Stimulated activated CD8-positive, alpha-beta memory T cell treated with anti-CD3 and anti-CD28 coated beads, Interleukin-7, amount 100 ng/mL, for 4 hours (primary cell): ENCODE results near the gene PPIL6.

Source experiments
- DNase-seq, 2 donors: peaks; one replicate each; pipeline ENCODE4 v3.0.0-alpha.2; 2020; ENCODE audit warnings: low read depth in 2 of 2

PPIL6 gene

GRCh38 chr6:109363753-109364152 is 76.7 kb downstream of the PPIL6 start:
- no peak for DNase-seq

- DNase-seq = no peak
These were observed 78.1 kb downstream of the PPIL6 start for GRCh38 chr6:109362102-109362884.

GRCh38 chr6:109360791-109361190 is 79.6 kb downstream of the PPIL6 start:
- DNase-seq = no peak

GRCh38 chr6:109360281-109360680 is 80.1 kb downstream of the PPIL6 start:
- no peak for DNase-seq

- no peak for DNase-seq
These were observed 81.2 kb downstream of the PPIL6 start for GRCh38 chr6:109359248-109359647.

- DNase-seq = no peak
These were observed 82.2 kb downstream of the PPIL6 start for GRCh38 chr6:109358204-109358603.

GRCh38 chr6:109356237-109356636 is 84.2 kb downstream of the PPIL6 start:
- DNase-seq = no peak

GRCh38 chr6:109351231-109352130 is 88.9 kb downstream of the PPIL6 start:
- DNase-seq = no peak

GRCh38 chr6:109349419-109349987 is 90.9 kb downstream of the PPIL6 start:
- no peak for DNase-seq

GRCh38 chr6:109348226-109348625 is 92.2 kb downstream of the PPIL6 start:
- no peak for DNase-seq

GRCh38 chr6:109347779-109348178 is 92.6 kb downstream of the PPIL6 start:
- no peak for DNase-seq

GRCh38 chr6:109345986-109346385 is 94.4 kb downstream of the PPIL6 start:
- DNase-seq = no peak

GRCh38 chr6:109344226-109344625 is 96.2 kb downstream of the PPIL6 start:
- no peak for DNase-seq

- DNase-seq = no peak
These were observed 96.9 kb downstream of the PPIL6 start for GRCh38 chr6:109343518-109343917.

GRCh38 chr6:109342911-109343310 is 97.5 kb downstream of the PPIL6 start:
- no peak for DNase-seq

- DNase-seq = no peak
These were observed 97.9 kb downstream of the PPIL6 start for GRCh38 chr6:109342506-109342905.

- no peak for DNase-seq
These were observed 99.6 kb downstream of the PPIL6 start for GRCh38 chr6:109340811-109341210.
